ENCODE data around the gene TMEM131.
A peak's percentile ranks its signal among the peaks of the same experiment; 100 is the strongest.
"Not testable (repeated sequence)": the region's sequence is repeated elsewhere in the genome, so short reads cannot be mapped to it uniquely, and the experiment has no call there.

The TMEM131 gene, protein sequence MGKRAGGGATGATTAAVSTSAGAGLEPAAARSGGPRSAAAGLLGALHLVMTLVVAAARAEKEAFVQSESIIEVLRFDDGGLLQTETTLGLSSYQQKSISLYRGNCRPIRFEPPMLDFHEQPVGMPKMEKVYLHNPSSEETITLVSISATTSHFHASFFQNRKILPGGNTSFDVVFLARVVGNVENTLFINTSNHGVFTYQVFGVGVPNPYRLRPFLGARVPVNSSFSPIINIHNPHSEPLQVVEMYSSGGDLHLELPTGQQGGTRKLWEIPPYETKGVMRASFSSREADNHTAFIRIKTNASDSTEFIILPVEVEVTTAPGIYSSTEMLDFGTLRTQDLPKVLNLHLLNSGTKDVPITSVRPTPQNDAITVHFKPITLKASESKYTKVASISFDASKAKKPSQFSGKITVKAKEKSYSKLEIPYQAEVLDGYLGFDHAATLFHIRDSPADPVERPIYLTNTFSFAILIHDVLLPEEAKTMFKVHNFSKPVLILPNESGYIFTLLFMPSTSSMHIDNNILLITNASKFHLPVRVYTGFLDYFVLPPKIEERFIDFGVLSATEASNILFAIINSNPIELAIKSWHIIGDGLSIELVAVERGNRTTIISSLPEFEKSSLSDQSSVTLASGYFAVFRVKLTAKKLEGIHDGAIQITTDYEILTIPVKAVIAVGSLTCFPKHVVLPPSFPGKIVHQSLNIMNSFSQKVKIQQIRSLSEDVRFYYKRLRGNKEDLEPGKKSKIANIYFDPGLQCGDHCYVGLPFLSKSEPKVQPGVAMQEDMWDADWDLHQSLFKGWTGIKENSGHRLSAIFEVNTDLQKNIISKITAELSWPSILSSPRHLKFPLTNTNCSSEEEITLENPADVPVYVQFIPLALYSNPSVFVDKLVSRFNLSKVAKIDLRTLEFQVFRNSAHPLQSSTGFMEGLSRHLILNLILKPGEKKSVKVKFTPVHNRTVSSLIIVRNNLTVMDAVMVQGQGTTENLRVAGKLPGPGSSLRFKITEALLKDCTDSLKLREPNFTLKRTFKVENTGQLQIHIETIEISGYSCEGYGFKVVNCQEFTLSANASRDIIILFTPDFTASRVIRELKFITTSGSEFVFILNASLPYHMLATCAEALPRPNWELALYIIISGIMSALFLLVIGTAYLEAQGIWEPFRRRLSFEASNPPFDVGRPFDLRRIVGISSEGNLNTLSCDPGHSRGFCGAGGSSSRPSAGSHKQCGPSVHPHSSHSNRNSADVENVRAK (N-terminal part only)

DNA sequence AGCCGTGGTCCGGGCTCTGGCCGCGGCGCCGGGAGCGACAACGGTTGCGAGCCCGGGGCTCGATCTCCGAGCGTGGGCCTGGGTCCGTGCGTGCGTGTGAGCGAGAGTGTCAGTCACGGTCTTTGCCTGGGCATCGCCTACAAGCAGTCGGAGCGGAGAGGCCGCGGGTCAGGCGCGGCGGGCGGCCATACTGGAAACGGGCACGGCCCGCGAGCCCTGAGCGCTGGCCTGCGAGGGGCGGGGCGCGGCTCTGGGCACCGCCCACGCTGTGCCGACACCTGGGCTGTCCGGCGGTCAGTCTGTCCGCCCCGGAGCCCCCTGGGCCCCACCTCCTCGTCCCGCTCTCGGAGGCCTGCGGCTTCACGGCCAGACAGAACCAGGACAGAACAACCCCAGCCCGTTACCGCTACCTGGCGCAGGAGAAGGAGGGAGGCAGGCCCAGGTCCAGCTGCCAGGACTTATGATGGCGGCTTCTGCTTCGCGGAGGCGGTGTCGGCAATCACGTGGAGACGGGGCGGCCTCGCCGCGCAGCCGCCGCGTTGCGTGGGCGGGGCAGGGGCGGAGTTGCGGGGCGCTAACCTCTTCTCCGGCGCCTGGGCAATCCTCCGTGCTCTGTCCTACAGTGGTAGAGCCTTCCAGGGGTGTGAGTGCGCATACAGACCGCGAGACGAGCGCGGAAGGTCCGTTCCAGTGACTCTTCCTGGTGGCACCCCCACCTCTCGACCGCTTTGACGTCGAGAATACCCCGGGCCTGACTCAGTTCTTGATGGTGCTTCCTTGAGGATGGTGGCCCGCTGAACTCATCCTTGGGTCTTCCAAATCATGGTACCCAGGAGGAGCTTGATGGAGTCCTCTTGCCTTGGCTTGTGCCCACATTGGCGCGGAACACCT is at the start of gene TMEM131:
Gene TMEM131 (minus strand): TSS at position 215 of the 891 bp plus-strand sequence. CDS start 286 bp downstream, outside the sequence.
- peak; percentile 92 for ATAC-seq
- Mint-ChIP-seq H3K27me3 (no peaks in the 10 kb centered on the region), H3K4me1 (peaks cover 54% of the 10 kb centered on the region), H3K9me3 (no peaks in the 10 kb centered on the region), H3K36me3 (peaks cover 5% of the 10 kb centered on the region), H3K27ac (peak within 1 kb of the TSS; percentile 84), H3K4me3 (peak within 1 kb of the TSS; percentile 92)

DNA sequence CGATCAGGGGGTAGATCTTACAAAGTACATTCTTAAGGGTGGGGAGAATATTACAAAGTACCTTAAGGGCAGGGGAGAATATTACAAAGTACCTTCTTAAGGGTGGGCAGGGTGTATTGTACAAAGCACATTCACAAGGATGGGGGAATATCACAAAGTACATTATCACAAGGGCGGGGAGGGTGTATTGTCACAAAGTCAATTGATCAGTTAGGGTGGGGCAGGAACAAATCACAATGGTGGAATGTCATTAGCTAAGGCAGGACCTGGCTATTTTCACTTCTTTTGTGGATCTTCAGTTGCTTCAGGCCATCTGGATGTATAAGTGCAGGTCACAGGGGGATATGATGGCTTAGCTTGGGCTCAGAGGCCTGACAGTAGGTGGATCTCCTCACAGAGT is 49.0 kb upstream of the TMEM131 start:
- not testable (repeated sequence) for H3K27ac Mint-ChIP-seq, H3K4me3 Mint-ChIP-seq, H3K27me3 Mint-ChIP-seq, ATAC-seq
- peaks cover 14% of the 10 kb centered on the region for H3K4me1 Mint-ChIP-seq
- H3K9me3 Mint-ChIP-seq, result peaks cover 21% of the 10 kb centered on the region
- peaks cover 25% of the 10 kb centered on the region for H3K36me3 Mint-ChIP-seq

DNA sequence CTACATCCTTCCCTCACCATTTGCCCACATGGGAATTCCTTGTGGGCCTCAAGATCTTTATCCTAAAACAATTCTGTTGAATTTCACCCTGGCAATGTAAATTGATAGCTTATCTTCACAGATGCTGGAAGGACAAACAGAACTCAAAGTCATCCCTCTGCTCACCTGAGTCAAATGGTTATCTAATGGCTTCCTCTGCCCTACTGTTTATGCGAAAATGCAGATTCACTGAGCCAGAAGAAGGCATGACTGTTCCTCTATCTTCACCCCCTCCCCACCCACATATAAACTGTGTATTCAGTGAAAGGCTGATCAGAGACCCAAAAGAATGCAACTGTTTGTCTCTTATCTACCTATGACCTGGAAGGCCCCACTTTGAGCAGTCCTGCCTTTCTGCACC is 47.4 kb upstream of the TMEM131 start:
- no peaks in the 10 kb centered on the region for H3K27me3 Mint-ChIP-seq
- no peak overlapping the region for H3K4me3 Mint-ChIP-seq
- peaks cover 26% of the 10 kb centered on the region for H3K4me1 Mint-ChIP-seq
- peaks cover 25% of the 10 kb centered on the region for H3K36me3 Mint-ChIP-seq
- peaks cover 21% of the 10 kb centered on the region for H3K9me3 Mint-ChIP-seq
- no peak for ATAC-seq
- H3K27ac Mint-ChIP-seq, result no peak overlapping the region

DNA sequence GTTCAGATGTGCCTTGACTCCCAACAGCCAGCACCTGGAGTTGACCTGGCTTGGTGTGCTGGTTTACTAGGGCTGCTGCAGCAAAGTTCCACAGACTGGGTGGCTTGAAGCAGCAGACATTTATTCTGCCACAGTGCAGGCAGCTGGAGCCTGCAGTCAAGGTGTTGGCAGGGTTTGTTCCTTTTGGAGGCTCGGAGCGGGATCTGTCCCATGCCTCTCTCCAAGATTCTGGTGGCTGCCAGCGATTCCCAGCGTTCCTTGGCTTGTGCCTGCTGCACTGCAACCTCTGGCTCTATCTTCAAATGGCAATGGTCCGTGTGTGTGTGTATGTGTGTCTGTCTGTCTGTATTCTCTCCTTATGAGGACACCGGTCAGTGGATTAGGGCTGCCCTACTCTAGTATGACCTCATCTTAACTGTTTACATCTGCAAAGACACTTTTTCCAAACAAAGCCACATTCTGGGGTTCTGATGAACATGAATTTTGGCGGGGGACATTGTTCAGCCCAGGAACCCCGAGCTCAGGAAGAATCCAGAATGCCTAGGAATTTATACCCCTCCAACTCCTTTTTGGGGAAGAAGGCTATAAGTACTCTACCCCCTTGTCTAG is 44.7 kb upstream of the TMEM131 start:
- H3K9me3 Mint-ChIP-seq, result peaks cover 14% of the 10 kb centered on the region
- peaks cover 22% of the 10 kb centered on the region for H3K36me3 Mint-ChIP-seq
- no peak for ATAC-seq
- H3K4me3 Mint-ChIP-seq, result no peak overlapping the region
- H3K27ac Mint-ChIP-seq, result no peak overlapping the region
- no peaks in the 10 kb centered on the region for H3K27me3 Mint-ChIP-seq
- H3K4me1 Mint-ChIP-seq, result peaks cover 26% of the 10 kb centered on the region

DNA sequence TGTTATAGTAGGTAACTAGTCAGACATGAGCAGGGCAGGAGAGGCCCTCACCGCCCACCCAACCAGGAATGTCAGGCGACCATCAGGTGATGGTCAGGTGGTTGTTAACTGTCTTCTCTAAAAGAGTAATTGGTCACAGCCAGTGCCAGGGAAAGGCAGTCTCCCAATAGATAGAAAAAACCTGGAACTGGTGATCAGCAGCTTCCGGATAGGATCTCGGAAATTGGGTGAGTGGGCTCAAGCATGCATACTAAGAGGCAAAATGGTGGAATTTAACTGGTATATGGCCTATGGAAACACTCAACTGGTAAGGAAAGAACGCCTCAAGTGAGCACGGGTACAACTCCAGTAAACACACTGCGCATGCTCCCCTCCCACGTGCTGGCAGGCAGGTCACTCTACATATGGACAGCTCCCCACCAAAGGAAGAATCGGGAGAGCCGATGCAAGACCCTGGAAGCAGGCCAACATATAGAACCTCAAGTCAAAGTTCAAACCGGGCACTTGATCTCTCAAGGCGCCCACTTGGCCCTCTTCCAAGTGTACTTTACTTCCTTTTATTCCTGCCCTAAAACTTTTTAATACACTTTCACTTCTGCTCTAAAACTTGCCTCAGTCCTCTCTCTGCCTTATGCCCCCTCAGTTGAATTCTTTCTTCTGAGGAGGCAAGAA is 43.5 kb upstream of the TMEM131 start:
- Mint-ChIP-seq H3K27ac (peak overlapping the region; percentile 49), H3K27me3 (no peaks in the 10 kb centered on the region), H3K4me3 (peak overlapping the region; percentile 8), H3K4me1 (peaks cover 26% of the 10 kb centered on the region), H3K9me3 (peaks cover 3% of the 10 kb centered on the region), H3K36me3 (peaks cover 10% of the 10 kb centered on the region)
- ATAC-seq, result no peak

DNA sequence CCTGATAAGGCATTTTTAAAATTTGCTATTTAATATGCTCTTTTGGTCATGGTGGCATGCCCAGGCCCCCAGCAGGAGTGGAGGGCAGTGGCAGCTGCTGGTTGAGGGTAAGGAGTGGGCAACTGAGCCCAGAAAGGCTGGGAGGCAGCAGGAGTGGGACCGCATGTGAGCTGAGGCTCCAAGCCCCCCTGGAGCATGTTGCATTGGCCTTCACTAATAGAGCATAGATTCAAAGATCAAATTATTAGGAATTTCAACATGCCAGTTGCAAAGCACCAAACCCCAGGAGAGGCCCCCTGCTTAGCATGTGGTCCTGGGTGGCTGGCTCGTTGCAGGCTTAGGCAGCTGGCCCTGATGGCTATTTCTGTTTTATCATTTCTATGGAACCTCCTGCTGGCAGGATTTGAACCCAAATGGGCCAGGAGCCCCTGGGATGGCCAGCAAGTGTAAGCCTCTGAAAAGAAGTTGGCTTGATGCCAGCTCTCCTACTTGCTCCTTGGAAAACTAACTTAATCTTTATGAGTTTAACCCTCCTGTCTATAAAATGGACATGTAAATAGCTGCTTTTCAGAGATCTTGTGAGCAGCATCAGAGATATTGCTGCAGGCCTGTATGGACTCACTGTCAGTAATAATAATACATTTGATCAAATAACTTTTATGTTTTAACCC is 42.1 kb upstream of the TMEM131 start:
- Mint-ChIP-seq H3K27me3 (no peaks in the 10 kb centered on the region), H3K4me3 (no peak overlapping the region), H3K9me3 (peaks cover 3% of the 10 kb centered on the region), H3K36me3 (no peaks in the 10 kb centered on the region), H3K27ac (no peak overlapping the region), H3K4me1 (peaks cover 27% of the 10 kb centered on the region)
- ATAC-seq, result no peak

DNA sequence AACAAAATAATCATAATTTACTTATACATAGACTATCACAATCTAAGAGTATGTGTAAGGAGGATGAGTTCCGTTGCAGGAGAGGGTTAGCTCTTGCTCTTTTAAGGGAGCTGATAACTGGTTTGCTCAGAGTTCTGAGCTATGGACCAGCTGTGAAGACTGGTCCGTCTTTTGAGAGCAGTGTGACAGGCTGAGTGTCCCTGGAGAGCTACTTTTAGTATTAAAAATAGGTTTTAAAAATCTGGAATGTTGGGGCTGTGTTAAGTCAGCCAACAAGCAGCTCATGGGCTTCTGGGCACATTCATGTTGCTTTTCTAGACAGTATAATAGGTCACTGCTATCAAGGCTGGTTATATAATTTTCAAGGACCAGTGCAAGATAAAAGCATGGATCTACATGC is 41.5 kb upstream of the TMEM131 start:
- no peaks in the 10 kb centered on the region for H3K9me3 Mint-ChIP-seq
- no peaks in the 10 kb centered on the region for H3K27me3 Mint-ChIP-seq
- no peak overlapping the region for H3K4me3 Mint-ChIP-seq
- peaks cover 33% of the 10 kb centered on the region for H3K4me1 Mint-ChIP-seq
- no peak overlapping the region for H3K27ac Mint-ChIP-seq
- ATAC-seq, result no peak
- H3K36me3 Mint-ChIP-seq, result no peaks in the 10 kb centered on the region

DNA sequence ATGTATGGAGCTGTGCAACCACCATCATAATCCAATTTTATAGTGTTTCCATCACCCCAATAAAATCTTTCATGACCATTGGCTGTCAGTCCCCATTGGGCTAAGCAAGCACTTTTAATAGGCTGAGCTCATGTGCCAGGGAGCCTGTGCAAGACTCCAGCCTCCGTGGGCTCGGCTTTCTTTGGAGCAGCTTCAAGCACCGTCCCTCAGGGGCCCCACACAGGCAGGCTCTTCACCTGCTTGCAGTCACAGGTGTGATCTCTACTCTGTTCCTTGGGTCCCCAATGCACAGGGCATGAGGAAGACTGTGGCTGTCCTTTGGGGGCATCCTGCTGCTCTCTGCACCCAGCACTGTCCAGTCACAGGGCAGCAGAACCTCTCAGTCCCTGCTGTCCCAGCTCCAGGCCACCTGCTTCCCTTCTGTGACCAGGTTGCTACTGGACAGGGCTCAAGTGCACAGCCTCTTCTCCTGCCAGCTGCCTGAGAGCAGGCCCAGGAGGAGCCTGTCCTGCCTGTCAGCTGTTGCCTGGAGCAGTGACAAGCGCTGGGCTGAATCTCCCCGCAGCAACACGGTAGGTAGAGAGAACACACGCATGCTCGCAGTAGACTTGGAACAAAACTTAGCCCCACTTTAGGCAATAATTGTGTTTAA is 40.7 kb upstream of the TMEM131 start:
- Mint-ChIP-seq H3K9me3 (no peaks in the 10 kb centered on the region), H3K27ac (no peak overlapping the region), H3K4me1 (peaks cover 40% of the 10 kb centered on the region), H3K36me3 (no peaks in the 10 kb centered on the region), H3K27me3 (no peaks in the 10 kb centered on the region), H3K4me3 (no peak overlapping the region)
- no peak for ATAC-seq

DNA sequence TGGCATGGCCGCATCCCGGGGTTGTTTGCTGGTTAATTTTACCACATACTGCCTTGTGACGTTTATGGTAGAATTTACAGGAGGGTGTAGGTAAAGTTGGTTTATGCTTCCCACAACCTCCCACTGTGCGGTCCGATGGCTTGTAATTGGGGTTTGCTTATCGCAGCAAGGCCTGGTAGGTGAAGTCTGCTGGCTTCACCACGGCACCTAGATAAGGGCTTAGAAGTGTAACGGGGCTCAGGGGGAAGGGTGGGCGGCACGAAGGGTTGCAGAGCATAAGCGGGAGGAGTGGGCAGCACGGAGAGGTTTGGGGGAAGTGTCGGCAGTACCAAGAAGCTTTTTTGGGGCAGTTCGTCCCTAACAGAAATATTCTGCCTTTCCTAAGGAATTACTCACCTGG is 39.0 kb upstream of the TMEM131 start:
- no peak overlapping the region for H3K27ac Mint-ChIP-seq
- H3K4me1 Mint-ChIP-seq, result peaks cover 30% of the 10 kb centered on the region
- ATAC-seq, result no peak
- H3K9me3 Mint-ChIP-seq, result no peaks in the 10 kb centered on the region
- no peaks in the 10 kb centered on the region for H3K27me3 Mint-ChIP-seq
- no peaks in the 10 kb centered on the region for H3K36me3 Mint-ChIP-seq
- H3K4me3 Mint-ChIP-seq, result no peak overlapping the region

DNA sequence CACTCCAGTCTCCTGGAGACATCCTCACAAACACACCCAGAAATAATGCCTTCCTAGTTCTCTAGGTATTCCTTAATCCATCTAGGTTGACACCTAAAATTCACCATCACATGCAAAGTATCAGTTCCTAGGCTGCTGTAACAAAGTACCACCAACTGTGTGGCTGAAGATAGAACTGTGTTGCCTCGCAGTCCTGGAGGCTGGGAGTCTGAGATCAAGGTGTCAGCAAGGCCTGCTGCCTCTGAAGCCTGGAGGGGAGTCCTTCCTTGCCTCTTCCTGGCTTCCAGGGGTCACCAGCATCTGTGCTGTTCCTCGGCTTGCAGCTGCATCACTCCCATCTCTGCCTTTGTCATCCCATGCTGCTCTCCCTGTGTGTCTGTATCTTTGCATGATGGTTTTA is 36.3 kb upstream of the TMEM131 start:
- no peak for ATAC-seq
- peak overlapping the region; percentile 41 for H3K27ac Mint-ChIP-seq

DNA sequence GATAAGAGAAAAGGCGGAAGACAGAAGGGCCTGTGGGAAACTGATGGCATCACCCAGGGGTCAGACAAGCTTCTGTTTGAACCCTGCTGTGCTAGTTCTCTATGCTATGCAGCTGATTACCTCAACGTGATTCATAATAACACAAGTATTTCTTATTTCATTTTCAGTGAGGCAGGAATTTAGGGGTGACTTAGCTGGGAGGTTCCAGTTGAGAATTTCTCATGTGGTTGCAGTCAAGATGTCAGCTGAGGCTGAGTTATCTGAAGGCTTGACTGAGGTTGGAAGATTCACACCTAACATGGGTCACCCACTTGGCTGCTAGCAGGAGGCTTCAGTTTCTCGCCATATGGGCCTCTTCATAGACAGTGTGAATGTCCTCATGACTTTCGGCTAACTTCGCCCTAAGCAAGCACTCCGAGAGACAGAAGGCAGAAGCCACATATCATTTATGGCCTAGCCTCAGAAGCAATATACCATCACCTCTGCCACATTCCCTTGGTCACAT is 34.0 kb upstream of the TMEM131 start:
- peak overlapping the region; percentile 92 for H3K27ac Mint-ChIP-seq
- H3K4me3 Mint-ChIP-seq, result no peak overlapping the region
- no peaks in the 10 kb centered on the region for H3K36me3 Mint-ChIP-seq
- H3K9me3 Mint-ChIP-seq, result no peaks in the 10 kb centered on the region
- ATAC-seq, result no peak
- no peaks in the 10 kb centered on the region for H3K27me3 Mint-ChIP-seq
- H3K4me1 Mint-ChIP-seq, result peaks cover 64% of the 10 kb centered on the region

More for the DNA sequence above, 36.3 kb upstream of the TMEM131 start:
- Mint-ChIP-seq H3K4me3 (no peak overlapping the region), H3K27me3 (no peaks in the 10 kb centered on the region), H3K9me3 (no peaks in the 10 kb centered on the region), H3K36me3 (no peaks in the 10 kb centered on the region), H3K4me1 (peaks cover 41% of the 10 kb centered on the region)

DNA sequence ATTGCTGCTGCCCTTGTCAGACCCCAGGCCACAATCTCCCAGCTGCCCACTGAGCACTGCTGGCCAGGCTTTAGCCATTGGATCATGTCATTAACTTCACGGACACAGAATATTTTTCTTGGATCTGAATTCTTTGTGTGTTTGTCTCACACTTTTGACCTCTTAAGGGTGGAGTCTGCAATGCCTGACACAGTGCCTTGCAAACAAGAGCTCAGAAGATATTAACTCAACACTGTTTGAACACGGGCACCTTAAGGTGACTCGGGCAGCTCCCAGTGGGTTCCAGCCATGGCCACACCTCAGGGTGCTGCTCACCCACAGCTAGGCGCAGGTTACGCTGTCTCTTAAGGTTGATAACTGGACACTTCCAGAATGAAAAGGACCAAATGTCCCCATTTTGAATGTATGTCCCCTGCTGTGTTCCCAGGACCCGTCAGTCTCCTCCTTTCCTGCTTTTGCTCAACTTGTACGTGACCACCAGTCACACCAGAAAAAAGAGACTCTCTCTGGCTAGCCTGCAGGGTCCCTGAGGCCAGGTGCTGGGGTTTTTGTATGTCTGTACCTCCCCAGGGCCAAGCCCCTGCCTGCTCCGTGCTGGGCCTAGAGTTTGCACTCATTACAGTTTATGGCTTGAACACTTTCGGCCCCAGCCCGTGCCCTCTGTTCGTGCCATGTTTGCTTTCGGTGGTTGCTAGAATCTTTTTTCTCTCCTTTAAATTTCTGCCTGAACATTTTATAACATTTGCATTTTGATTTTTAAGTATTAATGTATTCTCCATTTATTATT is 33.4 kb upstream of the TMEM131 start:
- Mint-ChIP-seq H3K27ac (peak overlapping the region; percentile 92), H3K9me3 (no peaks in the 10 kb centered on the region), H3K4me3 (no peak overlapping the region), H3K36me3 (no peaks in the 10 kb centered on the region), H3K27me3 (no peaks in the 10 kb centered on the region), H3K4me1 (peaks cover 64% of the 10 kb centered on the region)
- no peak for ATAC-seq

Measured in stimulated activated memory B cell treated with anti-CD40 and anti-IgM and Interleukin-4, amounts not matched to agents 10 μg/mL and 1 μg/mL and 100 μg/mL, for 72 hours (primary cell).